Neuron (in vitro differentiated cells): ENCODE measurements around the gene GSTCD.
"Not testable (repeated sequence)": the region's sequence is repeated elsewhere in the genome, so short reads cannot be mapped to it uniquely, and the experiment has no call there.

Experiments used
- H2AFZ ChIP-seq: one replicate; pipeline ENCODE4 v1.6.1; 2013; ENCODE audit warnings: low read depth, mild to moderate bottlenecking, inconsistent platforms, low read length, moderate library complexity
- H3K27me3 ChIP-seq: one replicate; pipeline ENCODE4 v1.6.1; 2013; ENCODE audit warnings: low read length; ENCODE audit not compliant: insufficient read depth
- H3K36me3 ChIP-seq: one replicate; pipeline ENCODE4 v1.6.1; 2013; ENCODE audit warnings: low read length; ENCODE audit not compliant: insufficient read depth
- H3K4me1 ChIP-seq: one replicate; pipeline ENCODE4 v1.6.1; 2013; ENCODE audit warnings: low read length; ENCODE audit not compliant: insufficient read depth
- H3K4me3 ChIP-seq: 2 replicates; pipeline ENCODE4 v1.5.1; 2013; ENCODE audit warnings: mild to moderate bottlenecking, low read length, moderate library complexity
- H3K9me3 ChIP-seq: one replicate; pipeline ENCODE4 v1.6.1; 2013; ENCODE audit warnings: low read length

The GSTCD gene

GRCh38 chr4:105741548-105741947, 33.0 kb downstream of the GSTCD start:
- no peaks in the 10 kb centered on the region for H3K36me3 ChIP-seq
- H2AFZ ChIP-seq: no peak overlapping the region
- peaks cover 6% of the 10 kb centered on the region for H3K9me3 ChIP-seq
- H3K27me3 ChIP-seq: no peaks in the 10 kb centered on the region
- no peak overlapping the region for H3K4me3 ChIP-seq
- H3K4me1 ChIP-seq: no peaks in the 10 kb centered on the region

GRCh38 chr4:105748222-105748621, 39.6 kb downstream of the GSTCD start:
- no peaks in the 10 kb centered on the region for H3K36me3 ChIP-seq
- no peaks in the 10 kb centered on the region for H3K9me3 ChIP-seq
- H3K4me1 ChIP-seq: no peaks in the 10 kb centered on the region
- H2AFZ ChIP-seq: no peak overlapping the region
- H3K4me3 ChIP-seq: no peak overlapping the region
- no peaks in the 10 kb centered on the region for H3K27me3 ChIP-seq

- no peak overlapping the region for H2AFZ ChIP-seq
- H3K36me3 ChIP-seq: no peaks in the 10 kb centered on the region
- no peaks in the 10 kb centered on the region for H3K27me3 ChIP-seq
- no peak overlapping the region for H3K4me3 ChIP-seq
- no peaks in the 10 kb centered on the region for H3K4me1 ChIP-seq
- H3K9me3 ChIP-seq: no peaks in the 10 kb centered on the region
Observed at GRCh38 chr4:105751718-105752299, 43.2 kb downstream of the GSTCD start.

- H3K4me3 ChIP-seq: no peak overlapping the region
- no peaks in the 10 kb centered on the region for H3K27me3 ChIP-seq
- H2AFZ ChIP-seq: no peak overlapping the region
- H3K4me1 ChIP-seq: no peaks in the 10 kb centered on the region
- H3K9me3 ChIP-seq: no peaks in the 10 kb centered on the region
- H3K36me3 ChIP-seq: no peaks in the 10 kb centered on the region
Observed at GRCh38 chr4:105753361-105753760, 44.8 kb downstream of the GSTCD start.

- Histone ChIP-seq H3K4me3 (no peak overlapping the region), H2AFZ (no peak overlapping the region), H3K27me3 (no peaks in the 10 kb centered on the region), H3K4me1 (no peaks in the 10 kb centered on the region), H3K36me3 (no peaks in the 10 kb centered on the region), H3K9me3 (no peaks in the 10 kb centered on the region)
Observed at GRCh38 chr4:105755375-105755774, 46.8 kb downstream of the GSTCD start.

GRCh38 chr4:105758958-105759357, 50.4 kb downstream of the GSTCD start:
- H3K4me1 ChIP-seq: no peaks in the 10 kb centered on the region
- no peaks in the 10 kb centered on the region for H3K36me3 ChIP-seq
- no peaks in the 10 kb centered on the region for H3K9me3 ChIP-seq
- H2AFZ ChIP-seq: no peak overlapping the region
- H3K4me3 ChIP-seq: no peak overlapping the region
- H3K27me3 ChIP-seq: no peaks in the 10 kb centered on the region

- Histone ChIP-seq H3K4me1 (peaks cover 2% of the 10 kb centered on the region), H2AFZ (no peak overlapping the region), H3K27me3 (no peaks in the 10 kb centered on the region), H3K9me3 (peaks cover 2% of the 10 kb centered on the region), H3K4me3 (no peak overlapping the region), H3K36me3 (no peaks in the 10 kb centered on the region)
Observed at GRCh38 chr4:105765690-105766407, 57.3 kb downstream of the GSTCD start.

GRCh38 chr4:105767579-105767978, 59.0 kb downstream of the GSTCD start:
- no peak overlapping the region for H3K4me3 ChIP-seq
- no peaks in the 10 kb centered on the region for H3K36me3 ChIP-seq
- H3K4me1 ChIP-seq: peaks cover 2% of the 10 kb centered on the region
- no peak overlapping the region for H2AFZ ChIP-seq
- H3K27me3 ChIP-seq: no peaks in the 10 kb centered on the region
- peaks cover 2% of the 10 kb centered on the region for H3K9me3 ChIP-seq

GRCh38 chr4:105770524-105770923, 61.9 kb downstream of the GSTCD start:
- H3K4me1 ChIP-seq, H3K4me3 ChIP-seq, H3K9me3 ChIP-seq, H3K36me3 ChIP-seq, H2AFZ ChIP-seq, H3K27me3 ChIP-seq: not testable (repeated sequence)

- H3K9me3 ChIP-seq, H3K4me3 ChIP-seq, H2AFZ ChIP-seq, H3K27me3 ChIP-seq, H3K36me3 ChIP-seq, H3K4me1 ChIP-seq: not testable (repeated sequence)
Observed at GRCh38 chr4:105772065-105772464, 63.5 kb downstream of the GSTCD start.

GRCh38 chr4:105775760-105776415, 67.3 kb downstream of the GSTCD start:
- not testable (repeated sequence) for H3K27me3 ChIP-seq, H3K9me3 ChIP-seq, H2AFZ ChIP-seq, H3K4me1 ChIP-seq, H3K36me3 ChIP-seq, H3K4me3 ChIP-seq

GRCh38 chr4:105780176-105780575, 71.6 kb downstream of the GSTCD start:
- Histone ChIP-seq H3K4me1 (no peaks in the 10 kb centered on the region), H3K4me3 (no peak overlapping the region), H3K27me3 (no peaks in the 10 kb centered on the region), H3K9me3 (no peaks in the 10 kb centered on the region), H3K36me3 (no peaks in the 10 kb centered on the region), H2AFZ (no peak overlapping the region)

GRCh38 chr4:105784761-105785160, 76.2 kb downstream of the GSTCD start:
- Histone ChIP-seq H2AFZ (no peak overlapping the region), H3K4me1 (no peaks in the 10 kb centered on the region), H3K36me3 (no peaks in the 10 kb centered on the region), H3K4me3 (no peak overlapping the region), H3K27me3 (no peaks in the 10 kb centered on the region), H3K9me3 (no peaks in the 10 kb centered on the region)
